HCT116 (cell line): ENCODE results near the gene DDX54.

Source experiments
- CTCF ChIP-seq, 3 experiments: fragments of 200-600 bp in 1 of 3; sonication (generic) in 1 of 3; IDR thresholded peaks in 2 of 3; conservative IDR thresholded peaks in 1 of 3; 2 replicates each; pipeline ENCODE4 v1.5.1; 2012 to 2017; ENCODE audit warnings: low read depth in 2 of 3, low read length in 2 of 3, antibody characterized with exemption in 1 of 3, borderline replicate concordance in 1 of 3, control low read depth in 1 of 3, mild to moderate bottlenecking in 1 of 3, mixed read lengths in 1 of 3, mixed run types in 1 of 3, moderate library complexity in 1 of 3; ENCODE audit not compliant: insufficient read depth in 1 of 3
- RAD21 ChIP-seq: IDR thresholded peaks from 2 replicates; pipeline ENCODE4 v1.6.1; 2012; ENCODE audit warnings: low read depth, mild to moderate bottlenecking

GRCh38 chr12:113181975-113182374 is 3.3 kb downstream of the DDX54 start:
- TF ChIP-seq RAD21 (no peak), CTCF (IDR thresholded peaks at IDR 0.05 in 2 of 3, conservative IDR thresholded peaks at IDR 0.05 in 1 of 3; ENCODE audit: borderline replicate concordance in 1 of 3, insufficient read depth in 1 of 3, low read depth in 2 of 3, low read length in 2 of 3) (no peak)
